ENCODE measurements around the gene LILRA5.
"Not testable (repeated sequence)": the region's sequence is repeated elsewhere in the genome, so short reads cannot be mapped to it uniquely, and the experiment has no call there.

Gene LILRA5

GRCh38 chr19:54287456-54287855 is 25.5 kb downstream of the LILRA5 start:
- no peak overlapping the region for H3K27ac ChIP-seq (ENCODE audit: low read length)
- H3K27me3 ChIP-seq (replicated peaks; ENCODE audit: insufficient read depth, low read length): peaks cover 86% of the 10 kb centered on the region
- no peak overlapping the region for H3K4me3 ChIP-seq (ENCODE audit: low read length)
- H3K9me2 ChIP-seq (replicated peaks; ENCODE audit: insufficient read depth, low read length): no peaks in the 10 kb centered on the region
- H3K9me3 ChIP-seq (replicated peaks; ENCODE audit: insufficient read depth, low read length): no peaks in the 10 kb centered on the region
- H3K36me3 ChIP-seq (replicated peaks; ENCODE audit: insufficient read depth, low read length): no peaks in the 10 kb centered on the region
- no peak for TF ChIP-seq EZH2 (optimal IDR thresholded peaks at IDR 0.05; ENCODE audit: low read depth, low read length)
- TF ChIP-seq EZH2phosphoT487 (IDR thresholded peaks at IDR 0.05; ENCODE audit: low read length): no peak
- no peak for TF ChIP-seq CTCF (IDR thresholded peaks at IDR 0.05; ENCODE audit: low read length)
- no peak overlapping the region for H3K4me2 ChIP-seq (ENCODE audit: low read depth, low read length)
- no peak for DNase-seq
- H3F3A ChIP-seq (ENCODE audit: insufficient read depth, low read length): no peaks in the 10 kb centered on the region
- no peak overlapping the region for H3K9ac ChIP-seq (ENCODE audit: low read length)
- H4K20me1 ChIP-seq (ENCODE audit: insufficient read depth, low read length): no peaks in the 10 kb centered on the region
- H3K79me2 ChIP-seq (ENCODE audit: low read length): no peaks in the 10 kb centered on the region
- no peak overlapping the region for H2AFZ ChIP-seq (ENCODE audit: low read length)
- H3K4me1 ChIP-seq (ENCODE audit: low read length): no peaks in the 10 kb centered on the region

GRCh38 chr19:54286283-54286682 is 26.7 kb downstream of the LILRA5 start:
- not testable (repeated sequence) for H3K27ac ChIP-seq (ENCODE audit: low read length); H3K79me2 ChIP-seq (ENCODE audit: low read length); H3K4me3 ChIP-seq (ENCODE audit: low read length); H3K4me2 ChIP-seq (ENCODE audit: low read depth, low read length); H4K20me1 ChIP-seq (ENCODE audit: insufficient read depth, low read length); H3K4me1 ChIP-seq (ENCODE audit: low read length); H3K36me3 ChIP-seq (replicated peaks; ENCODE audit: insufficient read depth, low read length); DNase-seq; H2AFZ ChIP-seq (ENCODE audit: low read length); H3K9me3 ChIP-seq (replicated peaks; ENCODE audit: insufficient read depth, low read length); H3K9ac ChIP-seq (ENCODE audit: low read length); H3F3A ChIP-seq (ENCODE audit: insufficient read depth, low read length); H3K9me2 ChIP-seq (replicated peaks; ENCODE audit: insufficient read depth, low read length)
- peaks cover 86% of the 10 kb centered on the region for H3K27me3 ChIP-seq (replicated peaks; ENCODE audit: insufficient read depth, low read length)

- H3K27ac ChIP-seq (ENCODE audit: low read length); H3K9ac ChIP-seq (ENCODE audit: low read length); H3K79me2 ChIP-seq (ENCODE audit: low read length); H2AFZ ChIP-seq (ENCODE audit: low read length); DNase-seq; H3K36me3 ChIP-seq (replicated peaks; ENCODE audit: insufficient read depth, low read length); H3K4me3 ChIP-seq (ENCODE audit: low read length); H3K4me2 ChIP-seq (ENCODE audit: low read depth, low read length); H3F3A ChIP-seq (ENCODE audit: insufficient read depth, low read length); H3K9me2 ChIP-seq (replicated peaks; ENCODE audit: insufficient read depth, low read length); H4K20me1 ChIP-seq (ENCODE audit: insufficient read depth, low read length); H3K9me3 ChIP-seq (replicated peaks; ENCODE audit: insufficient read depth, low read length); H3K4me1 ChIP-seq (ENCODE audit: low read length): not testable (repeated sequence)
- H3K27me3 ChIP-seq (replicated peaks; ENCODE audit: insufficient read depth, low read length): peaks cover 83% of the 10 kb centered on the region
These were observed 27.4 kb downstream of the LILRA5 start for GRCh38 chr19:54285427-54286056.

GRCh38 chr19:54282686-54283470 is 30.1 kb downstream of the LILRA5 start:
- no peaks in the 10 kb centered on the region for H3F3A ChIP-seq (ENCODE audit: insufficient read depth, low read length)
- no peaks in the 10 kb centered on the region for H3K79me2 ChIP-seq (ENCODE audit: low read length)
- peaks cover 77% of the 10 kb centered on the region for H3K27me3 ChIP-seq (replicated peaks; ENCODE audit: insufficient read depth, low read length)
- no peak overlapping the region for H3K9ac ChIP-seq (ENCODE audit: low read length)
- H2AFZ ChIP-seq (ENCODE audit: low read length): no peak overlapping the region
- no peaks in the 10 kb centered on the region for H3K9me3 ChIP-seq (replicated peaks; ENCODE audit: insufficient read depth, low read length)
- H3K4me2 ChIP-seq (ENCODE audit: low read depth, low read length): no peak overlapping the region
- no peak for TF ChIP-seq EZH2 (optimal IDR thresholded peaks at IDR 0.05; ENCODE audit: low read depth, low read length)
- TF ChIP-seq EZH2phosphoT487 (IDR thresholded peaks at IDR 0.05; ENCODE audit: low read length): no peak
- TF ChIP-seq CTCF (IDR thresholded peaks at IDR 0.05; ENCODE audit: low read length): no peak
- no peak overlapping the region for H3K4me3 ChIP-seq (ENCODE audit: low read length)
- H3K4me1 ChIP-seq (ENCODE audit: low read length): no peaks in the 10 kb centered on the region
- no peaks in the 10 kb centered on the region for H3K36me3 ChIP-seq (replicated peaks; ENCODE audit: insufficient read depth, low read length)
- DNase-seq: no peak
- H3K9me2 ChIP-seq (replicated peaks; ENCODE audit: insufficient read depth, low read length): no peaks in the 10 kb centered on the region
- H4K20me1 ChIP-seq (ENCODE audit: insufficient read depth, low read length): no peaks in the 10 kb centered on the region
- H3K27ac ChIP-seq (ENCODE audit: low read length): no peak overlapping the region

GRCh38 chr19:54281729-54282075 is 31.3 kb downstream of the LILRA5 start:
- not testable (repeated sequence) for H3K4me3 ChIP-seq (ENCODE audit: low read length); H3K4me2 ChIP-seq (ENCODE audit: low read depth, low read length); H3K79me2 ChIP-seq (ENCODE audit: low read length); H3K36me3 ChIP-seq (replicated peaks; ENCODE audit: insufficient read depth, low read length); DNase-seq; H3F3A ChIP-seq (ENCODE audit: insufficient read depth, low read length); H3K9ac ChIP-seq (ENCODE audit: low read length); H2AFZ ChIP-seq (ENCODE audit: low read length); H3K9me2 ChIP-seq (replicated peaks; ENCODE audit: insufficient read depth, low read length); H3K4me1 ChIP-seq (ENCODE audit: low read length); H3K27ac ChIP-seq (ENCODE audit: low read length); H4K20me1 ChIP-seq (ENCODE audit: insufficient read depth, low read length); H3K9me3 ChIP-seq (replicated peaks; ENCODE audit: insufficient read depth, low read length)
- peaks cover 69% of the 10 kb centered on the region for H3K27me3 ChIP-seq (replicated peaks; ENCODE audit: insufficient read depth, low read length)
